GM18870 (cell line): Measurements from ENCODE around the gene ORC5.

ENCODE experiments used
- ATAC-seq: cut with Tn5 transposase; IDR thresholded peaks from one replicate; pipeline ENCODE4 v1.9.1; 2021; ENCODE audit warnings: moderate library complexity; ENCODE audit not compliant: unreplicated experiment

ORC5 gene

GRCh38 chr7:104133238-104133637 lies 74.6 kb downstream of the ORC5 start:
- ATAC-seq = no peak

GRCh38 chr7:104130726-104131125 lies 77.1 kb downstream of the ORC5 start:
- no peak for ATAC-seq

GRCh38 chr7:104127204-104127603 lies 80.6 kb downstream of the ORC5 start:
- no peak for ATAC-seq

GRCh38 chr7:104126411-104126841 lies 81.4 kb downstream of the ORC5 start:
- no peak for ATAC-seq

GRCh38 chr7:104124893-104125477 lies 82.8 kb downstream of the ORC5 start:
- no peak for ATAC-seq

GRCh38 chr7:104124469-104124868 lies 83.3 kb downstream of the ORC5 start:
- no peak for ATAC-seq

GRCh38 chr7:104123786-104124185 lies 84.0 kb downstream of the ORC5 start:
- no peak for ATAC-seq

- ATAC-seq = no peak
Measured at GRCh38 chr7:104113788-104114187, 94.0 kb downstream of the ORC5 start.

- no peak for ATAC-seq
Measured at GRCh38 chr7:104112623-104113022, 95.2 kb downstream of the ORC5 start.

GRCh38 chr7:104111271-104111670 lies 96.5 kb downstream of the ORC5 start:
- no peak for ATAC-seq

- ATAC-seq = no peak
Measured at GRCh38 chr7:104106108-104106905, 101.5 kb downstream of the ORC5 start.

- ATAC-seq = no peak
Measured at GRCh38 chr7:104098890-104099289, 108.9 kb downstream of the ORC5 start.

- no peak for ATAC-seq
Measured at GRCh38 chr7:104096683-104097082, 111.1 kb downstream of the ORC5 start.

- ATAC-seq = no peak
Measured at GRCh38 chr7:104093127-104093526, 114.7 kb downstream of the ORC5 start.

- no peak for ATAC-seq
Measured at GRCh38 chr7:104091242-104091641, 116.6 kb downstream of the ORC5 start.

GRCh38 chr7:104089612-104090011 lies 118.2 kb downstream of the ORC5 start:
- no peak for ATAC-seq

GRCh38 chr7:104089061-104089460 lies 118.8 kb downstream of the ORC5 start:
- no peak for ATAC-seq
